Stimulated activated CD4-positive, alpha-beta T cell treated with anti-CD3 and anti-CD28 coated beads, Interleukin-4, amount 100 ng/mL, for 4 hours (primary cell): ENCODE measurements around the gene CACNA1A.
"Not testable (repeated sequence)": the region's sequence is repeated elsewhere in the genome, so short reads cannot be mapped to it uniquely, and the experiment has no call there.

Source experiments
- DNase-seq, 2 experiments: peaks; one replicate each; pipeline ENCODE4 v3.0.0-alpha.2; 2020

Gene CACNA1A

DNA sequence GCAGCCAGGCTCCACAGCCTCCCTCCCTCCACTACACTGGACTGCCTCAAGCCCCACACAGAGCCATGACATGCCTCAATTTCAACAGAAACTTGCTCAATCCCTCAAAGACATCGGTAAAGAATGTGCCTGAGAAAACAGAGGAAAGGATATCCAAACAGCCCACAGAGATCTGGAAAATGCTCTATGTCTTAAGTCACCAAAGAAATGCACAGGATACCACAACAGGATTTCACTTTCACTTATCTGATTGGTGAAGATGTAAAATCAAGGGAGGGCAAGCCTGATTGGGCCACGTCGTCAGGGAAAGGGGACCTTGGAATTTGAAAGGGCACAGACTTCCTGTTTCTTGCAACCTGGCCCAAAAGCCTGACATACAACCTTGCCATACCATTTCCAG is 14.2 kb downstream of the CACNA1A start:
- no peak for DNase-seq

- no peak for DNase-seq
Observed at GRCh38 chr19:13487985-13488384, 18.3 kb downstream of the CACNA1A start.

DNA sequence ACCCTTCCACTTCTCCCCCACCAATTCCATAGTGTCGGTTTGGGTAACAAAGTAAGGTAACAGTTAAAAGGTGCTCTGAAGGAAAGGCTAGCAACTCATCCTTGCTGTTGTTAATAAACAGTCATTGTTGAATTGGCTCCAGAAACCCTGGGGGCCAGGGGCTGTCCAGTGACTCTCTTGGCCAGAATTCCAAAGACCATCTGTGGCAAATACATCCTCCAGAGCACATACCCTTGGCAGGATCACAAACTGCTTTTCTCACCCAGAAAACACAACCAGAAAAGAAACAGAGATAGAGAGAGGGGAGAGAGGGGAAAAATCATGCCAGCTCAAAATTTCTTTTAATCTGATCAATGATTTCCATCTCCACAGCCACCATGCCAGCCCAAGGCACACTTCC is 22.1 kb downstream of the CACNA1A start:
- no peak for DNase-seq

DNA sequence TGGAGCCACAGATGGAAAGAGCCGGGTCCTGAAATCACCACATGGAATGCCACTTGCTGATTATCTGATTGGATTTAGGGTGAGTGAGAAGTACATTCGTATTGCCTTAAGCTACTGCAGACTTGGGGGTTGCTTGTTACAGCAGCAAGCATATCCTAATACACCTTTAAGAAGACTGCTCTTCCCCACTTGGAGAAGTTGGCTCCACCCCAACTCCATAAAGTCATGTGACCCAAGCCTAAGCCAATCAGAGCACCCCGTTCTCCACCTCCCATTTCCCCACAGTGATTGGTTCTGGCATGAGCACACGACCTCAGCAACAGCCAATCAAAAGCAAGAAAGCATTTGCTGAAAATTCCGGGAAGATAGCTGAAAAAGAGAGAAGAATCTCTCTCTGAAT is 23.1 kb downstream of the CACNA1A start:
- DNase-seq, result no peak

GRCh38 chr19:13478576-13478975 is 27.7 kb downstream of the CACNA1A start:
- no peak for DNase-seq

DNA sequence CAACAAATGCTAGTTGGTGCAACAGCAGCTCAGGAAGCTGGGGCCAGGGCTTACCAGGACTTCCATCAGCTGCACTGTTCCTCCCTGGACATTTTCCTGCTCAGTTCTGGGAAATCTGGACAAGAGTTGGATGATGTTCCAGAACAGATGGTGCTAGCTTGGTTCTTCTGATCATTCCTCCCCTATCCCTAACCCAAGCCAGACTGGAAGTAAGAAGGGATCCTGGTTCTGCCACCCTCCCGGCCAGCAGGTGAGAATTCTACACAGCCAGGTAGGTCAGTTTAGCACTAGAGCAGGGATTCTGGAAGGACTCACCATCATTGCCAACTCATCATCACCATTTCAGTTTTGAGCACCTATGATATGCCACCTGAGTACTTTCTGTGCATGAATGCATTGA is 30.2 kb downstream of the CACNA1A start:
- DNase-seq, result no peak

GRCh38 chr19:13475044-13475443 is 31.2 kb downstream of the CACNA1A start:
- no peak for DNase-seq

- DNase-seq, result no peak
Observed at GRCh38 chr19:13466697-13467096, 39.6 kb downstream of the CACNA1A start.

DNA sequence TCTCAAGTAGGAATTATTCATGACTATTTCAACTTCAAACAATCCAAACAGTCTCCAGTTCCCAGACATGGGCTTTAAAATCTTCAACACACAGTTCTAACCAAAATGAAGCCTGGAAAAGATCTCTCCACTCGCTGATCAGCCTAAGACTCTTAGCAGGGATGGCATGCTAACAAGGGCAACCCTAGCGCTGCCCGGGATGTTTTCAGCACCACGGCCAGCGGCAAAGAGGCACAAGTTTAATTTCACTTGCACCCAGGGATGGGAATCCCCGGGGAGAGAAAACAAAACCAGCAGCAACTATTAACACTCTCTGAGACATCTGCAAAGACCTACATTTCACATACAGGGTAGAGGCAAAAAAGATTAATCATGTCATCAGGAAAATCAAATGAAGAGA is 43.0 kb downstream of the CACNA1A start:
- peak in 1 of 2 experiments; percentile 8 for DNase-seq

- no peak for DNase-seq
Observed at GRCh38 chr19:13461536-13461935, 44.7 kb downstream of the CACNA1A start.

- DNase-seq, result no peak
Observed at GRCh38 chr19:13460045-13460444, 46.2 kb downstream of the CACNA1A start.

GRCh38 chr19:13459351-13459750 is 46.9 kb downstream of the CACNA1A start:
- DNase-seq, result no peak

DNA sequence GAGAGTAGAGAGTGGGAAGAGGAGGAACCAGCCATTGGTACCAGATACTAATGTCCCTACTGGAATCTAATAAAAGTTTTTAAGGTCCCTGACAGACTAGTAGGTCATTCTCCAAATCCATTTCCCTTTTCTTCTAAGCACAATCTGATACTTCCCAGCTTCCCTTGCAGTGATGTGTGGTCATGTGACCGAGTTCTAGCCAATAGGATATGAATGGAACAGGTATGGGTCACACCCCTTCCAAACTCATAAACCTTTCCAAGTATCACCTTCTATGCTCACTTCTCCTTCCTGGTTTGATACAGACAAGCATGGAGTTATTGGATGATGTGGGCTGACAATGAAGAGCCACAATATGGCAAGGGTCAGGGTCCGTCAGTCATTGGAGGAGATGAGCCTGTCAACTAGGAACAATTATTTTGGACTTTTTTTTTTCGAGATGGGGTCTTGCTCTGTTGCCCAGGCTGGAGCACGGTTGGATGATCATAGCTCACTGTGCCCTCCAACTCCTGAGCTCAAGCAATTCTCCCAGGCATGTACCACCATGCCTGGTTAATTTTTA is 54.8 kb downstream of the CACNA1A start:
- DNase-seq, result no peak

- no peak for DNase-seq
Observed at GRCh38 chr19:13447978-13448377, 58.3 kb downstream of the CACNA1A start.

DNA sequence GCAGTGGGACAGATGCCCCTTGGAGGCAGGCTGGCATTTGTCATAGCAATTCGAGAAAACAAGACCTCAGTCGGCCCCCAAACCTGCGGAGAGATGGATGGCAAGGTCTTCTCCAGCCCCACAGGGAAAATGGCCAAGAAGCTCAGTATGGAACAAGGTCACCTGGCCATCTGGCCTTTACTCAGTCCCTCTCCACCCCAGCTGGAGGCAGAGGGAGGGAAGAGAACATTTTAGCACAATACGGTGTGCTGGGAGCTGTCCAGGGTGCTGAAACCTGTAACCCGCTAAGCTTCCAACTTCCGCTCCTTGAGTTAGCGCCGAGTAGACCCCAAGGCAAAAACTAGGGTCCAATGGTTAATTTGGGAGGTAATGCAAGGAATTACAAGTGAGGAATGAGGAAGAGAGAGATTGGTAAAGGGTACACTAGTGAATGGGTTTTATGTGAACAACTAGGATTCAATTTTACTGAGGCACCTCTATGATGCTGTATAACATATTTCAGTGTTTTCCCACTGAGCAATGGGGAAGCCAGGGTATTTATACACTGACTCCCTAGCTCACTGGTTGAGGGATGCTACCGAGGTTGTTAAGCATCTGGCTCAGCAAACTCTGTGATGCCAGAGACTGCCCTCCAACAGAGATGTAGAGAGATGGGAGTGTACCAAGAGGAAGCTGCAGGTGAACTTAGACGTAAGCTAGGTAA is 64.3 kb downstream of the CACNA1A start:
- peak in 1 of 2 experiments; percentile 35 for DNase-seq

GRCh38 chr19:13437919-13438618 is 68.2 kb downstream of the CACNA1A start:
- DNase-seq, result no peak

GRCh38 chr19:13436352-13436751 is 69.9 kb downstream of the CACNA1A start:
- no peak for DNase-seq

DNA sequence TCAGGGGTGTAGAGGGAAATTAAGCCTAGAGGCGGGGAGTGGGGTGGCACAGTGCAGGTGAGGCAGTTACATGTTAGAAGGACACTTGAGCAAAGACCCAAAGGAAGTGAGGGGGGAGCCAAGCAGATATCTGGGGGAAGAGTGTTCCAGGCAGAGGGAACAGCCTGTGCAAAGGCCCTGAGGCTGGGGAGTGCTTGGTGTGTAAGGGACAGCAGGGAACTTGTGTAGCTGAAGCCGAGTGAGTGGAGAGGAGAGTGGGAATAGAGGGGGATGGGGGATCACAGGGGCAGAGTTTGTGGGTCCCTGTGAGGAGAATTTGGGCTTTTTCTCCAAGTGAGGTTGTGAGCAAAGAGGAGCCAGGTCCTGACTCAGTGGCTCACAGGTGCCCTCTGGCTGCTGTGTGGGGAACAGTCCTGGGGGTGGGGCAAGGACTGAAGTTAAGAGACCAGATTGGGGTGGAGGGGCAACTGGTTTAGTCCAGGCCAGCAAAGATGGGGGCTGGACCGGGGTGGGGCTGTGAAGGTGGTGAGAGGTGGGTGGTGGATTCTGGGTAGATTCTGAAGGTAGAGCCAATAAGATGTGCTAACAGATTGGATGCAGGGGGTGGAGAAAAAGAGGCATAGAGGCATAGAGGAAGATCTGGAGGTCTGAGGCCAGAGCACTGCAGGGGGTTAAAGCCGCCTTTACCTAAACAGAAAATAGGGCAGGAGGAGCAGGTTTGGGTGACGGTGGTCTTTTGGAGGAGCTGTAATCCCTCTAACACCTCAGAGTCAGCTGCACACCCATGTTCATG is 75.3 kb downstream of the CACNA1A start:
- DNase-seq, result peak; percentile 30 to 37

- DNase-seq, result no peak
Observed at GRCh38 chr19:13429563-13429962, 76.7 kb downstream of the CACNA1A start.

DNA sequence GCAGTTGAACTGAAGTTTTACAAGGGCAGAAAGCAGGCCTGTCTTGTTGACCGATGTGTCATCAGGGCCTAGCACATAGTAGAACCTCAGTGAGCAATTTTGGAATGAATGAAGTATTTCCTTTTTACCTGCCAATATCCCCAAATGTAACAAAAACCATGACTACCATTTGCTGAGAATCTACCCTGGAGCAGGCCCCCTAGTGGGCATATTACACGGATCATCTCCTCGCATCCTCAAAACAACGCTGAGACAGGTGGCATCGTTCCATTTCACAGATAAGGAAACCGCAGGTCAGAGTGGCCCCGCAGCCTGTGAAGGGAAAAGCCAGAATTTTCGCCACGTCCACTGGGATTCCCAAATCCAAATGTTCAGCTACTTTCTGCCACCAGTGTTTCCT is 77.9 kb downstream of the CACNA1A start:
- DNase-seq, result peak in 1 of 2 experiments; percentile 6

DNA sequence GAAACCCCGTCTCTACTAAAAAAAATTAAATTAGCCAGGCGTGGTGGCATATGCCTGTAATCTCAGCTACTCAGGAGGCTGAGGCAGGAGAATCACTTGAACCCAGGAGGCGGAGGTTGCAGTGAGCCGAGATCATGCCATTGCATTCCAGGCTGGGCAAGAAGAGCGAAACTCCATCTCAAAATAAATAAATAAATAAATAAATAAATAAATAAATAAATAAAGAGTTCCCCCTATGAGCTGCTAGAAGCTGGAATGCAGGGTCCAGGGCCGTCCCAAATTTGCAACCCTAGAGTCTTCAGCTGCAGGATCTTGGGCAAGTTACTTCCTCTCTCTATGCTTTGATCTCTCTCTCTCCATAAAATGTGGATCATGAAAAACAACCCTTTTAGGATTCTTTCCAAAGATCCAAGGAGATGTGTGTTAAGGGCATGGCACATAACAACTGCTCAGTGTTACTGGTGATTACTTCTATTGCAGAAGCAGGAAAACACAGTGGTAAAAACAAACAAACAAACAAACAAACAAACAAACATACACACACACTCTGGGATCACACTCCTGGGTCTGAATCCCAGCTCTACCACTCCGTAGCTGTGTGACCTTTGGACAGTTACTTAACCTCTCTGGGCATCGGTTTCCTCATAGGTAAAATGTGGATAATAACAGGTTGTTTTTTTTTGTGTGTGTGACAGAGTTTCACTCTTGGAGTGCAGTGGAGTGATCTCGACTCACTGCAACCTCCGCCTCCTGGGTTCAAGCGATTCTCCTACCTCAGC is 78.8 kb downstream of the CACNA1A start:
- DNase-seq, result no peak

GRCh38 chr19:13425875-13426274 is 80.4 kb downstream of the CACNA1A start:
- not testable (repeated sequence) for DNase-seq

DNA sequence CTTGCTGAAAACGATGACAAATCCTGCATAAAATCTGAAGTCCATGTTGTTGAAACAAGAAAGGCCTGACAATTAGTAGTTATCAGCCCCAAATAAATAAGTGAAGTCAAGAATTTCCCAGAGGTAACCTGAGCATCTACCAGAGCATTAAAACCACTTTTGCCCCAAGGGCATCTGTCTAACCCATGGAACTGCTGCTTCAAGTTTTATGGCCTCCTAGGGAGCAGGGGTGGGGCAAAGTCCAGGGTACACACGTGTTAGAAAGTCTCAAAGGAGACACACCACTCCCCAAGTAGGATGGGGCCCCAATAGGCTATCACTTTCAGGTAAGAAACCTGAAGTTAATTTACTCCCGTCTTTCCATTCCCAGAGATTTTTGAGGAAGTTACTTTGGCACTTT is 81.1 kb downstream of the CACNA1A start:
- no peak for DNase-seq
